ENCODE data around the gene PRKCB.

DNA sequence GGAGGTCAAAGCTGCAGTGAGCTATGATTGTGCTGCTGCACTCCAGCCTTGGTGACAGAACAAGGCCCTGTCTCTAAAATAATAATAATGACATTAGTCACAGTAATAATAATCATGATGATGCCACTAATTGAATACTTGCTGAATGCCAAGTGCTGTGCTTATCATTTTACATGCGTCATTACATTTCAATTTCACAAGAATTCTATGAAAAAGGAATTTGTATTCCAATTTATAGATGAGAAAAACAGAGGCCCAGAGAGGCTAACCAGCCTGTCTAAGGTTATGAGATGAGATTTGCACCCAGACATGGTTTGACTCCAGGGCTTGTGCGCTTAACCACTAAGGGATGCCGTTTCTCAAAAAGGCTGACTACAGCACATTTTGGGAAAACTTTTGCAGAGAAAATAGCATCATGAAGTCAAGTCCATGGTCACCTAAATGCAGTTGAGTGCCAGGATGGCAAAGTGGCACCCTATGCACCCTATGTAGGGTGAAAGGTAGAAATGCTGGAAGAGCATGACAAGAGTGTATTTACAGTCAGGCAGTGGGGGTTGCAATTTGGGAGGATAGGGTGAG lies 276.0 kb downstream of the PRKCB start:
- TF ChIP-seq, protein P1, sequence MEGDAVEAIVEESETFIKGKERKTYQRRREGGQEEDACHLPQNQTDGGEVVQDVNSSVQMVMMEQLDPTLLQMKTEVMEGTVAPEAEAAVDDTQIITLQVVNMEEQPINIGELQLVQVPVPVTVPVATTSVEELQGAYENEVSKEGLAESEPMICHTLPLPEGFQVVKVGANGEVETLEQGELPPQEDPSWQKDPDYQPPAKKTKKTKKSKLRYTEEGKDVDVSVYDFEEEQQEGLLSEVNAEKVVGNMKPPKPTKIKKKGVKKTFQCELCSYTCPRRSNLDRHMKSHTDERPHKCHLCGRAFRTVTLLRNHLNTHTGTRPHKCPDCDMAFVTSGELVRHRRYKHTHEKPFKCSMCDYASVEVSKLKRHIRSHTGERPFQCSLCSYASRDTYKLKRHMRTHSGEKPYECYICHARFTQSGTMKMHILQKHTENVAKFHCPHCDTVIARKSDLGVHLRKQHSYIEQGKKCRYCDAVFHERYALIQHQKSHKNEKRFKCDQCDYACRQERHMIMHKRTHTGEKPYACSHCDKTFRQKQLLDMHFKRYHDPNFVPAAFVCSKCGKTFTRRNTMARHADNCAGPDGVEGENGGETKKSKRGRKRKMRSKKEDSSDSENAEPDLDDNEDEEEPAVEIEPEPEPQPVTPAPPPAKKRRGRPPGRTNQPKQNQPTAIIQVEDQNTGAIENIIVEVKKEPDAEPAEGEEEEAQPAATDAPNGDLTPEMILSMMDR (IDR thresholded peaks at IDR 0.05; ENCODE audit: insufficient read depth, low read length, poor library complexity, severe bottlenecking), result no peak
- TF ChIP-seq EZH2phosphoT487 (conservative IDR thresholded peaks at IDR 0.05; ENCODE audit: low read length), result no peak

Data from SU-DHL-6 (cell line).